ENCODE results near the gene IL21R.
"Not testable (repeated sequence)": the region's sequence is repeated elsewhere in the genome, so short reads cannot be mapped to it uniquely, and the experiment has no call there.

IL21R gene

DNA sequence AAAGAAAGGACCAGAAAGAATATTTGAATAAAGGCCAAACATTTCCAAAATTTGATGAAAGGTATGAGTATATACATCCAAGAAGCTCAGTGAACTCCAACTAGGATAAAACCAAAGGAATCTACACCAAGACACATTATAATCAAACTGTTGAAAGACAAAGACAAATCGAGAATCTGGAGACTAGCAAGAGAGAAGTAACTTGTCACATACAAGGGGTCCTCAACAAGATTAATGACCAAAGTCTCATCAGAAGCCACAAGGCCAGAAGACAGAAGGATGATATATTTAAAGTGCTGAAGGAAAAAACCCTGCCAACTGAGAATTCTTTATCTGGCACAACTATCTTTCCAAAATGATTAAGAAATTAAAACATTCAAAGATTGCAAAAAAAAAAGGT, 9.3 kb upstream of the IL21R start:
- no peaks in the 10 kb centered on the region for H3K36me3 ChIP-seq (replicated peaks)
- no peak overlapping the region for H3K4me3 ChIP-seq (ENCODE audit: low read depth, low read length)
- TF ChIP-seq, protein P1, sequence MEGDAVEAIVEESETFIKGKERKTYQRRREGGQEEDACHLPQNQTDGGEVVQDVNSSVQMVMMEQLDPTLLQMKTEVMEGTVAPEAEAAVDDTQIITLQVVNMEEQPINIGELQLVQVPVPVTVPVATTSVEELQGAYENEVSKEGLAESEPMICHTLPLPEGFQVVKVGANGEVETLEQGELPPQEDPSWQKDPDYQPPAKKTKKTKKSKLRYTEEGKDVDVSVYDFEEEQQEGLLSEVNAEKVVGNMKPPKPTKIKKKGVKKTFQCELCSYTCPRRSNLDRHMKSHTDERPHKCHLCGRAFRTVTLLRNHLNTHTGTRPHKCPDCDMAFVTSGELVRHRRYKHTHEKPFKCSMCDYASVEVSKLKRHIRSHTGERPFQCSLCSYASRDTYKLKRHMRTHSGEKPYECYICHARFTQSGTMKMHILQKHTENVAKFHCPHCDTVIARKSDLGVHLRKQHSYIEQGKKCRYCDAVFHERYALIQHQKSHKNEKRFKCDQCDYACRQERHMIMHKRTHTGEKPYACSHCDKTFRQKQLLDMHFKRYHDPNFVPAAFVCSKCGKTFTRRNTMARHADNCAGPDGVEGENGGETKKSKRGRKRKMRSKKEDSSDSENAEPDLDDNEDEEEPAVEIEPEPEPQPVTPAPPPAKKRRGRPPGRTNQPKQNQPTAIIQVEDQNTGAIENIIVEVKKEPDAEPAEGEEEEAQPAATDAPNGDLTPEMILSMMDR (IDR thresholded peaks at IDR 0.05; ENCODE audit: low read depth, low read length, missing control alignments) = no peak
- no peaks in the 10 kb centered on the region for H3K27me3 ChIP-seq (replicated peaks)
- H3K27ac ChIP-seq = no peak overlapping the region
- DNase-seq = no peak
- in situ Hi-C loops (cut with HindIII; ENCODE audit: low pct_ligation_motif_present, low sequenced_read_pairs) = no loop called here

- Histone ChIP-seq H3K27me3 (replicated peaks) (no peaks in the 10 kb centered on the region), H3K27ac (no peak overlapping the region), H3K36me3 (replicated peaks) (no peaks in the 10 kb centered on the region), H3K4me3 (ENCODE audit: low read depth, low read length) (no peak overlapping the region)
- in situ Hi-C loops (cut with HindIII; ENCODE audit: low pct_ligation_motif_present, low sequenced_read_pairs) = no loop called here
- DNase-seq = no peak
- TF ChIP-seq, protein P1 (IDR thresholded peaks at IDR 0.05; ENCODE audit: low read depth, low read length, missing control alignments) = no peak
Observed at GRCh38 chr16:27394516-27394915, 7.5 kb upstream of the IL21R start.

DNA sequence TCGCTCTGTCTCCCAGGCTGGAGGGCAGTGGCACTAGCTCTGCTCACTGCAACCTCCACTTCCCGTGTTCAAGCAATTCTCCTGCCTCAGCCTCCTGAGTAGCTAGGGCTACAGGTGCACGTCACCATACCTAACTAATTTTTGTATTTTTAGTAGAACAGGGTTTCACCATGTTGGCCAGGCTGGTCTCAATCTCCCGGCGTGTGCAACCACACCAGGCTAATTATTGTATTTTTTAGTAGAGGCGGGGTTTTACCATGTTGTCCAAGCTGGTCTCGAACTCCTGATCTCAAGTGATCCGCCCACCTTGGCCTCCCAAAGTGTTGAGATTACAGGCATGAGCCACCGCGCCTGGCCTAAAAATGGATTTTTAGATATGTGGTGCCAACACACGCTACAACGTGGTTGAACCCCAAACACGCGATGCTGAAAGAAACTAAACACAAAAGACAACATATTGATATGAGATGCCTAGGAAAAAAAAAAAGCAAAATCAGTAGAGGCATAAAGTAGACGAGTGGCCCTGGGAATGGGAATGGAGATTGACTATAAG, 3.6 kb upstream of the IL21R start:
- H3K36me3 ChIP-seq (replicated peaks); in situ Hi-C loops (cut with HindIII; ENCODE audit: low pct_ligation_motif_present, low sequenced_read_pairs); H3K4me3 ChIP-seq (ENCODE audit: low read depth, low read length): not testable (repeated sequence)

GRCh38 chr16:27398894-27399853, 2.8 kb upstream of the IL21R start:
- Histone ChIP-seq H3K27me3 (replicated peaks) (no peaks in the 10 kb centered on the region), H3K36me3 (replicated peaks) (no peaks in the 10 kb centered on the region), H3K27ac (no peak overlapping the region), H3K4me3 (ENCODE audit: low read depth, low read length) (no peak overlapping the region)
- TF ChIP-seq, protein P1 (IDR thresholded peaks at IDR 0.05; ENCODE audit: low read depth, low read length, missing control alignments) = no peak
- DNase-seq = no peak
- in situ Hi-C loops (cut with HindIII; ENCODE audit: low pct_ligation_motif_present, low sequenced_read_pairs) = no loop called here

More for the DNA sequence above, 3.6 kb upstream of the IL21R start:
- DNase-seq; H3K27ac ChIP-seq; H3K27me3 ChIP-seq (replicated peaks): not testable (repeated sequence)

- DNase-seq = no peak
- Histone ChIP-seq H3K27ac (no peak overlapping the region), H3K27me3 (replicated peaks) (no peaks in the 10 kb centered on the region), H3K4me3 (ENCODE audit: low read depth, low read length) (no peak overlapping the region), H3K36me3 (replicated peaks) (no peaks in the 10 kb centered on the region)
- TF ChIP-seq, protein P1 (IDR thresholded peaks at IDR 0.05; ENCODE audit: low read depth, low read length, missing control alignments) = no peak
- in situ Hi-C loops (cut with HindIII; ENCODE audit: low pct_ligation_motif_present, low sequenced_read_pairs) = no loop called here
Observed at GRCh38 chr16:27399969-27400368, 2.0 kb upstream of the IL21R start.

GRCh38 chr16:27400751-27401620, 988 bp upstream of the IL21R start:
- Histone ChIP-seq H3K36me3 (replicated peaks) (no peaks in the 10 kb centered on the region), H3K27me3 (replicated peaks) (no peaks in the 10 kb centered on the region), H3K4me3 (ENCODE audit: low read depth, low read length) (no peak overlapping the region), H3K27ac (peak overlapping the region; percentile 73)
- in situ Hi-C loops (cut with HindIII; ENCODE audit: low pct_ligation_motif_present, low sequenced_read_pairs) = no loop called here
- TF ChIP-seq, protein P1 (IDR thresholded peaks at IDR 0.05; ENCODE audit: low read depth, low read length, missing control alignments) = no peak
- DNase-seq = peak; percentile 76
